HG03095 (cell line): Measurements from ENCODE around the gene AHI1.
"Not testable (repeated sequence)": the region's sequence is repeated elsewhere in the genome, so short reads cannot be mapped to it uniquely, and the experiment has no call there.

Experiments used
- ATAC-seq: cut with Tn5 transposase; IDR thresholded peaks from one replicate; pipeline ENCODE4 v1.9.1; 2021; ENCODE audit warnings: moderate library complexity; ENCODE audit not compliant: unreplicated experiment

Gene AHI1

GRCh38 chr6:135268740-135269139 lies 228.8 kb downstream of the AHI1 start:
- ATAC-seq: no peak

GRCh38 chr6:135268263-135268662 lies 229.3 kb downstream of the AHI1 start:
- ATAC-seq: no peak

- no peak for ATAC-seq
These were observed 230.5 kb downstream of the AHI1 start for GRCh38 chr6:135267085-135267484.

GRCh38 chr6:135266675-135267074 lies 230.9 kb downstream of the AHI1 start:
- no peak for ATAC-seq

DNA sequence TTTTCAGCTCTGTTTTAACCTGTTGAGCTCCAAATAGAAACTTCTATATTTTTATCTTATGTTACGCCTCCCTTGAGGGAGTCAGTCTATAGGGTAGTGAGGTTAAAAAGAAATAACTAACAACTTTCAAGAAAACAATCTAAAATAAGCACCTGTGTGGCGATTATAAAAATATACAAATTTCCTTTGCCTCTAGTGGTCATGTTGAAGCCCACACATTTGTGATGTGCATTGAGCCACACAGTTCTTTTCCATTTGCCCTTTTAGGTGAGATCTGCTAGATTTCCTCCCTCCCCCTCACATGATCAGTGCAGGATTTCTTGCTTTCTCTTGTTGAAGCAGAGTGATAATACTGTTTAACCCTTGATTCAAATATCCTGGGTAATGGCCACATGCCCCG lies 232.3 kb downstream of the AHI1 start:
- ATAC-seq: no peak

DNA sequence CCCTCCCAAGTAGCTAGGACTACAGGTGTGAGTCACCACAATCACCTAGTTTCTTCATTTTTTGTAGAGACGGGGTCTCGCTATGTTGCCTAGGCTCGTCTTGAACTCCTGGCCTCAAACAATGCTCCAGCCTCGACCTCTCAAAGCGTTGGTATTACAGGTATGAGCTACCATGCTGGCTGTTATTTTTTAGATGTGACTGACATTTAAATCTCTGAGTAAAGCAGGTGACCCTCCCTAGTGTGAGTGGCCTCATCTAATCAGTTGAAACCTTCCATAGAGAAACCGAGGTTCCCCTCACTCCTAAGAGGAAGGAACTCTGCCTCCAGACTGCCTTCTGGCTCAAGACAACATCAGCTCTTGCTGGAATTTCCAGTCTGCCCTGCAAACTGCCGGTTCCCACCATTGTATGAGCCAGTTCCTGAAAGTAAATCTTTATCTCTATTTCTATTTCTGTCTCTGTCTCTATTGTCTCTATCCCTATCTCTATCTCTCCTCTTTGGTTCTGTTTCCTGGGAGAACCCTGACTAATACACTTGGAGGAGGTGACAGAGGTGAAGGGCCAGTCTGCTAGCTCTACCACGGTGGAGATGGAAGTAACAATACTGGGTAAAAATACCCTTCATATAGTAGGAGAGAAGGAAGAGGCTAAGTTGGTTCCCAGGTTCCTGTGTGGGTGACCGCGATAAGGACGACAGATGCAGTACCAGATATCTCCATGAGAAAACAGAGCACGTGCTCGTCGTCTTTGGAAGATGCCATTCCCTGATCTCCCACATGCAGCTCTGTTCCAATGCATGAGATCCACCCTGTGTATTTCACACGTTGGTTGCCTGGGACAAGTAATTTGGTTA lies 235.4 kb downstream of the AHI1 start:
- ATAC-seq: no peak

DNA sequence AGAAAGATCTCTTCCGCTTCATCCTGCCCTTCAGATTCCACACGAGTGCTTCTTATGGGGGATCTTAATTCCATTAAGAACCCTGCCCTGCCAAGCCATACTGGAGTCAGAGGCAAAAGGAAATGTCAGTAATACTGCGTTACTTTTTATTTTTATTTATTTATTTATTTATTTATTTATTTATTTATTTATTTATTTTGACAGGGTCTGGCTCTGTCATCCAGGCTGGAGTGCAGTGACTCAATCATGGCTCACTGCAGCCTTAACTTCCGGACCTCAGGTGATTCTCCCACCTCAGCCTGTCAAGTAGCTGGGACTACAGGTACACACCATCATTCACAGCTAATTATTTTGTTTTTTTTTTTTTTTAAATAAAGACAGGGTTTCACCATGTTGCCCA lies 236.9 kb downstream of the AHI1 start:
- ATAC-seq: no peak

- no peak for ATAC-seq
These were observed 238.6 kb downstream of the AHI1 start for GRCh38 chr6:135258970-135259369.

DNA sequence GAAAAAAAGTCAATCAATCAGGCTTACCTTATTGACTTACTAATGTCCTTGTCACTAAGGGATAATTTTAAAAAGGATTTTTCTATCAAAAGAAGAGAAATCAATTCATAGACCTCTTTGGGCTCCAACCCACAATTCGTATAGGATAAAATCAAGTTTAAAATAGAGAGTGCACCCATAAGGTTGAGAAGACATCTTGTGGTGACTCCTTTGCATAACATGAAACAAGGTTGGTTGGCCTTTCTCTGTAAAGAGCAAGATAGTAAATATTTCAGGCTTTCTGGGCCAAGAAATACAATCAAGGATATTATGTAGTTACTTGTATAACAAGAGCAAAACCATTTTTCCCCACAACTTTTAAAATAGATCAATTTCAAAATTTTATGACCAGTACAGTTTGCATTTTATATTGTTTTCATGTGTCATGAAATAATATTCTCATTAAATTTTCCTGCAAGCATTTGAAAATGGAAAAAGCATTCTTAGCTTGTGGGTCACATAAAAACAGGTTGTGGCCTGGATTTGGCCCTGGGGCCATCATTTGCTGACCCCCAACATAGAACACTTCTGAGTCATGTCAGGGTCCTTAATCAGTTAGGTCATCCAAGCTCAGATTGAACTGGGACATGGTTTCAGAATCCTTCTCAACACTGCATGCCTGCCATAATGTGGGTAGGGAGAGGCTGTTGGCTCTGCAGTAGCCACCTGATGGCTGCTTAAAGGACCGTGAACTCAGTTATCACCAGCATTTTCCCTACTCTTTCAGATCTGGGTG lies 239.7 kb downstream of the AHI1 start:
- ATAC-seq: no peak

DNA sequence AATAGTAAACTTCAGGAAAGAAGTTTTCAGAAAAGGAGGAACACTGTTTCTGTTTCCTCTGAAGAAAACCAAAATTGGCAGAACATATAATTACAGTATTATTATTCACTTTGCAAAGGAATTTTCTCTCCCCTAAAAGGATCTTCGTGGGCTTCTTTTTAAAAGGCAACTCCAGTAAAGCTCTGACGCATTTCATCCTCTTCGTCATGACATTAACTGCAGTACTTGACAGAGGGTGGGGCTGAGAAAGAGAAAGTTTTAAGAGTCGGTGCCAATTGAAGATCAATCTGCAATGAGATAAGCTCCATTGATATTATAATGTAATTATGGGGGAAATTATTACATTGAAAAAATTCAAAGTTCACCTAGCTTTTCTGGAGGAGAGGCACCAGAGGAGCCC lies 240.7 kb downstream of the AHI1 start:
- no peak for ATAC-seq

DNA sequence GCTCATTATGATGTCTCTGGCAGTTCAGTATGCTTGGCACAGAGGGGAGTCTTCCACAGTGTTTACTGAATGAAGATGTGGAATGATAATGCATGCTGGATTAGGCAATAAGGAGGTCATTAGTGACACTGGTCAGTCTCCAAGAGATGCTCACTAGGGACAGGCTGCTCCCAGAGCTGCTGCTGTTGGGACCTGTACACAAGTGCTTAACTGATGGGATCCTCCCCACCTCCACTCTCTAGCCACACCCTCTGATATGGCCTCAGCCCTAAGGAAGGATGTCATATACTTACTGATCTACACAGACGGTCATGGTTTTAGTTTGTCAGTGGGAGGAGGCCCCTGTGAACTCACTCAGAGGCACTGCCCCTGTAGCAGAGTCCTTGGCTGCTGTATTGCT lies 243.1 kb downstream of the AHI1 start:
- ATAC-seq: no peak

- ATAC-seq: no peak
These were observed 245.8 kb downstream of the AHI1 start for GRCh38 chr6:135251498-135252441.

DNA sequence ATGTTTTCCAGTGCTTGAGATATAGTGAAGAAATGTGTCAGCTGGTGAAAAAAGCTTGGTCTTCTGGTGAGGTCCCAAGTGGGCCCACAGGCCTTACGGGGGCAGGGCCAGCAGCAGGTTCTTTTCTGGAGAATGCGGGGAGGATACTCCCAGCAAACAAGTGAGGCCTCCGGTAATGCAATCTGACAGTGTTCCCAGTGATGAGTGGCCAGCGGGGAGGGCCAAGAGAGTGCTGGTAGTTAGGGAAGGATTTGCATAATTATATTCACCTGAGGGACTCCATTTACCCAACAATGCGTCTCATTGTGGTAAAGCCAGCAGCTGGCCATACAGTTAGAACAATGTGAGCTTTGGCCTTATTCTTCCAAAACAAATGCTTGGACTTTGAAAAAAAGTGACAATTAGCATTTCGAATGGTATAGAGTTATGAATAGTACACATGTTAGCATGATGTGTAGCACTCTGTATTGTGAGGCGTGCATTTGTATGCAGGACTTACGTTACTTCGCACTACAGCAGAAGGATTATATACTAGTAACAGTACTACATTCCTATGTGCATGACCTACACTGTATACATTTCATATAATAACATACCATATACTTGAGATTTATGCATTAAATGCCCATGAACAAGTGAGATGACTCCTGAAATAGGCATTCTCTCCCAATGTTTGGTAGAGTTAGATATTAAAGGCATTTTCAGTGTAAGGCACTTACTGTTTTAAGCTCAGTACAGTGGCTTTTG lies 246.6 kb downstream of the AHI1 start:
- no peak for ATAC-seq

DNA sequence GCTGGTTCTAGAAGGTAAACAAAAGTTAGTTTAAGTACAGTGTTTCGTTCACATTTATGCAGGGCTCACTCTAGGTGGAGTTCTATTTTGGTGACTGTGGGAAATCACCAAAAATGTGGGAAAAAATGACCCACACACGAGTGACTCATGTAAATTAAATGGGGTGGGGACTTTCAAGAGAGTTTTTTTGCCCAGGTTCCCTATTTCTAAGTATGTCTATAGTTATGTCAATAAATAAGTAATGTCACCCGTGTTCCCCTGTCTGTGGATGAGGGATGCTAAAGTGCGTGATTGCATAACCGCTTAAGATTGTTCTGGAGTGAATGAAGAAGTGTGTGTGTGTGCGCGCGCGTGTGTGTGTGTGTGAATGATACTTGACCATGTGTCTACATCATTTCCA lies 247.3 kb downstream of the AHI1 start:
- no peak for ATAC-seq

DNA sequence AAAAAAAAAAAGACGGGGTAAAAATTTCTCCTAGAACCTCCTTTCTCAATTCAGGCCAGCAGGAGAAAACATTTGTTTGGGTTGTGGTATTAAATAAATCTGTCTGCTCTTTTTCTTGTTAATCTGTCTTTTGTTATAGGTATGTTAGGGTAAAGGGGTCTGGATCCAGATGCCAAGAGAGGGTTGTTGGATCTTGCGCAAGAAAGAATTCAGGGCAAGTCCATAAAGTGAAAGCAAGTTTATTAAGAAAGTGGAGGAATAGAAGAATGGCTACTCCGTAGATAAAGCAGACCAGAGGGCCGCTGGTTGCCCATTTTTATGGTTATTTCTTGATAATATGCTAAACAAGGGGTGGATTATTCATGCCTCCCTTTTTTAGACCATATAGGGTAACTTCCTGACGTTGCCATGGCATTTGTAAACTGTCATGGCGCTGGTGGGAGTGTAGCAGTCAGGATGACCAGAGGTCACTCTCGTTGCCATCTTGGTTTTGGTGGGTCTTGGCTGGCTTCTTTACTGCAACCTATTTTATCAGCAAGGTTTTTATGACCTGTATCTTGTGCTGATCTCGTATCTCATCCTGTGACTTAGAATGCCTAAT lies 251.0 kb downstream of the AHI1 start:
- ATAC-seq: not testable (repeated sequence)

GRCh38 chr6:135244805-135245204 lies 252.7 kb downstream of the AHI1 start:
- no peak for ATAC-seq

- ATAC-seq: no peak
These were observed 253.4 kb downstream of the AHI1 start for GRCh38 chr6:135243871-135244796.

DNA sequence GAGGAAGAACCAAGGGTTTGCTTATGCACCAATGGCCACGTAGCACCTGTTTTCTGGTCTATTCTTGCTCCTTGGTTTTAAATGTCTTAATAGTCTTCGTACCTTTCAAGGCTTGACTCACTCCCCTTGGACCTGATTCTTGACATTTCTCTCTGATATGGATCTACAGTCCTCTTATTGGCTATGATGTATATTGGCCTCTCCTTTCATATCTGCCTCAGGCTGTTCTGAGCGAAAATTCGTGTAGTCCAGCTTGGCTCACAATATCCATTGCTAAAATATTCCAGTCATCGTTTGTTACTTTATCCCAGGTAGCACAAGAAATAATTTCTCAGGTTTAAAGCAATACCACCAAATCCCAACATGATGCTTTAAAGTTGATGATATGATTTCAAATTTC lies 256.8 kb downstream of the AHI1 start:
- ATAC-seq: no peak

- no peak for ATAC-seq
These were observed 260.8 kb downstream of the AHI1 start for GRCh38 chr6:135236732-135237131.
